ENCODE results near the gene GMDS.

The GMDS gene

DNA sequence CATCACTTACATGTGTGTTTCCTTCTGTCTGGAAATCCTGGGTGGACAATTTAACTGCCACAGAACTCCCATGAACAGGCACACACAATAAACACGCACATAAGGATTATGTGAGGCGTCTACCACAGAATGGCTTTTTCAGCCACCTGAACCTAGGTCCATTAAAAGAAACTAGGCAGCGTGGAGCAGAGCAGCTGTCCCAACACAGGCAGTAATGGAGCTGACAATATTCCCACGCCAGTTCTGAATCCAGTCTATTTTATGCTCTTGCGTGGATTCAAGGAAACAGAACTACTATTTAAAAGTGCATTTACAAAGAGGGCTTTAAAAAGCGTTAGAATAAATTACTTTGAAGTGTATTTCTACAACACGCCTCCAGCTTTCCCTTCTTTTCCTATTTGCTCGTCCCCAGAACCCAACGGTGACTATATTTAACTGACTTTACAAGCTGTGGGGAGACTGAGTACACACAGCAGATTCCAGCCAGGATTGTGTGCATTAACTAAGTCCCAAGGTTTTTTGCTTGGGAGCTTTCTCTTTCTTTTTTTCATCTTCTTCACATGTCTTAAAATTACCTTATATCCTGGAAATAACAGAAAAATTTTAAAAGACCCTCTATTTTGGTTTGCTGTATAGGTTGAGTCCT is 95.9 kb downstream of the GMDS start:
- no peak for DNase-seq (ENCODE audit: low read depth)
- no peak overlapping the region for H3K4me3 ChIP-seq (ENCODE audit: low read depth, low read length)

DNA sequence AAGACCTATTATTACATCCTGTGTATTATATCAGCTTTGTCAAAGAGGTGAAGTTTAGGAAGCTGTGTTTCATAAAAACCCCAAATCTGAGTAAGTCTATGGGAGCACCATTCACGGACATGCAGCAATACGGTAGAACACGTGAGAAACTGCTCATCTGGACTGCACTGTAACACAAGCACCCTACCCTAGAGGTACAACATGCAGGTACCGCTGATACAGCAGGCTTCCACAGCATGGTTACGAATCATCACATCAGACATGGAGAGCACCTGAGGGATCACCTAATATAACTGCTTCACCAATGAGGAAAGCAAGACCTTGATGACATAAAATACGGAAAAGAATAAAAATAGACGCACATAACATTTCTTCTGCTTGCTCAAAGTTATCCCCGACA is 96.7 kb downstream of the GMDS start:
- H3K4me3 ChIP-seq (ENCODE audit: low read depth, low read length): no peak overlapping the region
- DNase-seq (ENCODE audit: low read depth): no peak

DNA sequence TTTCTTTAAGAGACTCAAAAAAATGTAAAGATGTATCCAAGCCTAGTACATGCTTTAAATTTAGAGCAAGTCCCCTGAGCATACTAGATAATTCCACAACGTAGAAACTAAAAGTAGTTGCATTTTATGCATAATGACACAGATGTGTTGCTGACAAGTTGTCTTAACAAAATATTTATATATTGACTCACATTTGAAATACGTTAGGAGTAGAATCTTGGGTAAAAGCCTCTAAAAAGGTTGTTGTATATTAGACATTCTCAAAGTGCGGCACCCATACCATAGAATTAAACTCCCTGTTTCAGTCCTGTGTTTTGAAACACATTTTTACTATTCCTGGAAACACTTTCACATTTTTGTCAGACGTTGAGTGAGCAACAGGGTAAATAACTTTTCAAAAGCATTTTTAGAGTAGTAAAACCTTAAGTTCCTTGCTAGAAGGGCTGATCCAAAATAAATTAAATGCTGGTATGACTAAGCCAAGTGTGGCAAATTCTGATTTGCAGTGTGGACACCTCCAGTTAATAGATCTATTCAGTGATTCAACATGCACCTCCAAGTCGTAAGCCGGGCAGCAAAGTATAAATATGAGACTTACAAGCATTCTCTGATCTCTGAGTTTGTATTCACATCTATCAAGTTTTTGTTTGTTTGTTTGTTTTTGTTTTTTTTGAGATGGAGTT is 97.5 kb downstream of the GMDS start:
- H3K4me3 ChIP-seq (ENCODE audit: low read depth, low read length): no peak overlapping the region
- DNase-seq (ENCODE audit: low read depth): peak; percentile 61

DNA sequence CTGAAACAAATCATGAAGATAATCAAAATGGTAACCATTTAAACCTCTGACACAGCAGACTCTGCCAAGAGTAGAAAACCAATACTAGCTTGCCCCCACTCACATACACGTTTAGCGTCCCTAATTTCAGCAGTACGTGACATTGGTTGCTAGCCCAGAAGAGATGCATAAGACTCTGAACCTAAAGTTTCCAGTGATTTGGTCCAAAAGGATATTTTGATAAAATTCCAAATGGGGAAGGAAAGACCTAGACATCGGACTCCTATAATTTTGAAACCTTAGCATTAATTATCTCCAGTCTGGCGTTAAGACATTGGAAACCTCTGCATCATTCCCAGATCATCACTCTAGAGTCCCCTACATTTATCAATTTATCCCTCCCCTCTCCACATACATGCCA is 98.1 kb downstream of the GMDS start:
- no peak for DNase-seq (ENCODE audit: low read depth)
- no peak overlapping the region for H3K4me3 ChIP-seq (ENCODE audit: low read depth, low read length)

DNA sequence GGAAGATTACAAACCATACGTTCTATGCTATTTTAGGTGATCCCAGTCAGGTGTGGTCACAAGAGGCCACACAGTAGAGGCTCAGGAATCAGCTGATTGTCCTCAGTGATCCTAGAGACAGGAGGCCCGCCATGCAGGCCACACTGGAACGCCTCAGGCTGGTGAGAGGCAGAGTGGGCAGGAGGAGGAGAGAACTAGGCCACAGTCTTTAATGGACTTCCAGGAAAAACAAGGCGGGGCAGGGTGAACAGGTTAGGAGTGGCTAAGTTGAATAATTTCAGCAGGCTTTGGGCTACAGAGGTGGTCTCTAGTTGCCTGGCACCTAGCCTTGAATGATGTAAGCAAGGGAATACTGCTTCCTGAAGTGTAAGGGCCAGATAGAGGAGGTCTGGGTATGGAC is 101.2 kb downstream of the GMDS start:
- no peak overlapping the region for H3K4me3 ChIP-seq (ENCODE audit: low read depth, low read length)
- DNase-seq (ENCODE audit: low read depth): no peak

DNA sequence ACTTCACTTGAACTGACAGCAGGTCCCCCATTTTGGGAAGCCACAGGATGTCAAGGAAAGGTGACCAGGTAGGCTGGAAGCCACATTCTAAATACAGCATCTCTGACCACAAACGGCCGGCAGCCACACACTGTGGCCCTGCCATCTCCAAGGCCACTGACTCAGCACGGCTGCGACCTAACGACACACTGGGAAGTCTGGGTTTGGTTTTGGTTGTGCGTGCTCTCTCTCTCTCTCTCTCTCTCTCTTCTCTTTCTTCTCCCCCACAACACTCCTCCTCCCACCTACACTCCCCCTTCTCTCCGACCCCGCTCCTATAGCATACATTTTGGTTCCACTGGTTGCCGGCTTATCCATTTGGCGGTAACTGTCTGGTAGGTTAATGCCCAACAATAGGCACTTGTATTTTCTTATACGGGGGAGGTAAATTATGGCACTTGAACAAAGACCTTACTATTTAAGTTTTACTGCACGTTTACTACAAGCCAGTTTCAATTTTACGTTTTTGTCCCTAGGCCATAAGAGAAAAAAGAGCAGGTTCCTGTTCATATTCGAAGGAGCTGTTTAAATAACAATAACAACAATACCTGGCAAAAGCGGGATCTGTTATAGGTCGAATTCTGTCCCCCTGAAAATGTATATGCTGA is 103.6 kb downstream of the GMDS start:
- no peak overlapping the region for H3K4me3 ChIP-seq (ENCODE audit: low read depth, low read length)
- DNase-seq (ENCODE audit: low read depth): no peak

DNA sequence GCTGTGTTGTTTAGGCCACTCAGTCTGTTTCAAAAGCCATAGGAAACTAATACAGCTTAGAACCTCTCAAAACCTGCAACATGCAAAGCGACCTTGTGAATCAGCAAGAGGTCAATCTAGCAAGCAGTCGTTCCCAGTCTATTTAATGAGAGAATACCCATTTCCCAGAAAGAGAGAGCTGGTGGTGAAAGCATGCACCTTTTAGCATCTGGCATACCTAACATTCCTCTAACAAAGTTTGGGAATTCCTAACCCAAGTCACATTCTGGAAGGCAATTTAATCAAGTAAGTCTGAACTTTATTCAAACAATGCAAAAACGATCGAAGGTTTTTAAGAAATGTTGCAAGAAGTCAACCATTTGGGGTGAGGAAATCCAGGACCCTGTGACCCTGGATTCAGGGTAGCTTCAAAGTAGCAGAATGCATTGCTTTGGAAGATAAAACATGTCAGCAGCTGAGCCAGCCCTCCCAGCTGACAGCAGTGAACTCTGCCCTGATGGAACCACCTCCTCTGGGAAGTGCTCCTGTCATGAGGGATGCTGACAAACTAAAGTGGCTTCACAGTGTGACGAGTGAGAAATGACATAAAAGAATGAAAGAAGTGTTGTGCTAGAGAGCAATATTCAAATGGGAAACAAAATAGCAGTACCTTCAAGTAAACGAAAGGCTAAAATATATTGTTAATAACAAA is 104.8 kb downstream of the GMDS start:
- no peak overlapping the region for H3K4me3 ChIP-seq (ENCODE audit: low read depth, low read length)
- DNase-seq (ENCODE audit: low read depth): no peak

DNA sequence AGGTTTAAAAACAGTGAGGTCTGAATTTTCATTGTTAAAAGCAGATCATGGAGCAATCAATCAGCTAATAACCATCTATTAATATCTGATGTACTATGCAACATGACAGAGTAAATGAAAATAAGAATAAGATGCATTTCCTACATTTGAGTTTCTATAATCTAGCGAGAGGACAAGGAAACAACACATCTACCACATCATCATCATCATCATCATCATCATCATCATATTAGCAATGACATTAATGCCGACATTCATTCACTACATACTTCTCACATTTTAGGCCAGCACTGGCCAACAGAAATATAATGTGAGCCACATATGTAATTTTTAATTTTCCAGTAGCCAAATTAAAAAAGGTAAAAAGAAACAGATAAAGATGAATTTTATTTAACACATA is 110.0 kb downstream of the GMDS start:
- no peak overlapping the region for H3K4me3 ChIP-seq (ENCODE audit: low read depth, low read length)

DNA sequence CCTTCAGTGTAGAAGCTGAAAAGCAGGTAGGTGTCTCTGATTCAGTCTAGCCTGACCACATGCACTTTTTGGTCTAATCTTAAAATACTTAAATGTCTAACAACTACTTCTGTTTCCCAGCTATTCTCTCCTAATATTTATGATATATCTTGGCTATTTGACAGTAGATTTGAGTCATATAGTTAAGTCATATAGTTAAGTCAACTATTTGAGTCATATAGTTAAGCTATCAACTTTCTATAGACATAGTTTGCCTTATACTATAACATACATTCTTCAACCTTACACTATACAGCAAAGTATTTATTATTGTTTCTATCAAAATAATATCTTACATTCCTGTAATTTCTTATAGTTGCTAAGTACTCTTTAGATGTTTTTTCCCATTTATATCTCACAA is 110.9 kb downstream of the GMDS start:
- no peak for DNase-seq (ENCODE audit: low read depth)
- H3K4me3 ChIP-seq (ENCODE audit: low read depth, low read length): no peak overlapping the region

More for the DNA sequence above, 110.0 kb downstream of the GMDS start:
- no peak for DNase-seq (ENCODE audit: low read depth)

DNA sequence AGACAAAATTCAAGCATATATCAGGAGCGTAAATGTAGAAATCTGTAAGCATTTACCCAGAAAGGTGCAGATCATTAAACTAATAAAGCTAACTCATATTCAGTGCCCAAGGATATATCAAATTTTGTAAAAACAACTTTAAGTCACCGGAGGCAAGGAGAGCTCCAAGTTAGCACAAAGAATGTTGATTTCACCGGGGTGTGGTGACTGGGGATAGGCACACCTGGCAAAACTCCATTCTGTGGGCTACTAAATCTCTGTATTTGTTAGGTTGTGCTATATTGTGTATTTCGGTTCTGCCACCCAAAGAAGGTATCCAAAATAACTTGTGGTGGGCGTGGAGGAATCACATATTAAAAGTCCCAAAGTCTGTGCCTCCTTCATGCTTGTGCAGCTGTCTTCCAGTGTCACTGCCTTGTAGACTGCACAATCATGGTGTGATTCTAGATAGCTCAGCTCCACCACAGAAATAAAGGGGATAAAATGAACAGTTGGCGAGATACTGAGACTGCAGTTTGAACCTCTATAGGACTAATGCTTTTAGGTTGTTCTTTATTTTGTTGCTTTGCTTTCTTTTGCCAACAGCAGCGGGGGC is 111.6 kb downstream of the GMDS start:
- no peak for DNase-seq (ENCODE audit: low read depth)
- H3K4me3 ChIP-seq (ENCODE audit: low read depth, low read length): no peak overlapping the region

DNA sequence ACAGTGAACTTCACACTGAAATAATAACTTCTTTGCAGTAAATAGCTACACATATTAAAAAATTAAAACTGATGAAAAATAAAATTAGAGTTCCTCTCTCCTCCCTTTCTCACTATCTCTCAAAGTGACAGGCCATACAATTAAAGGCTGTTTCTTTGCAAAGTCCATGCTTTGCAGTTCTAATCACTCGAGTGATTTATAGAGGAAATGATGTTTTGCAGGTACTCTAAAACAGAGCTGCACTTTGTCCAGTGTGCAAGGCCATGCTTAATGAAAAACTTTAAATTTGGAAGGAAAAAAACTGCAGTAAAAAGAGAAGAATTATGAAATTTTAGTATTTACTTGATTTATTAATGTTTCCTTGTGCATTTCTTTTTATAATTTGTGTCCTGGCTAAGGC is 112.5 kb downstream of the GMDS start:
- DNase-seq (ENCODE audit: low read depth): no peak
- no peak overlapping the region for H3K4me3 ChIP-seq (ENCODE audit: low read depth, low read length)

DNA sequence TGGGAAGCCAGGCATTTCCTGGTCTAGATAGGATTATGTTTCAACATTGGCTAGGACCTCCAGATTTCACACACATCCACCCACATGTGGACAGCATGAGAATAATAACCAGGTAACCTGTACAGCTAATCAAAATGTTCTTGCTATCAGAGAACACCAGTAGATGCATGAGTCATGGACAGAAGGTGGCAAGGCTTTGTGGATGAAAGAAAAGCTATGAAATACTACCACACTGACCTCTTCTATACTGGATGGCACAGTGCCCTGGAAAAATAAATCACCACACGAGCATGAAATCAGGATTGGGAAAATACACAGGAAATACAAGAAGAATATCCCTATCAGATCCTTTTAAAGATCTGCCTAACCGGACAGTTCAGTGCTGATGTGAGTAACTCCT is 113.0 kb downstream of the GMDS start:
- H3K4me3 ChIP-seq (ENCODE audit: low read depth, low read length): no peak overlapping the region
- no peak for DNase-seq (ENCODE audit: low read depth)

DNA sequence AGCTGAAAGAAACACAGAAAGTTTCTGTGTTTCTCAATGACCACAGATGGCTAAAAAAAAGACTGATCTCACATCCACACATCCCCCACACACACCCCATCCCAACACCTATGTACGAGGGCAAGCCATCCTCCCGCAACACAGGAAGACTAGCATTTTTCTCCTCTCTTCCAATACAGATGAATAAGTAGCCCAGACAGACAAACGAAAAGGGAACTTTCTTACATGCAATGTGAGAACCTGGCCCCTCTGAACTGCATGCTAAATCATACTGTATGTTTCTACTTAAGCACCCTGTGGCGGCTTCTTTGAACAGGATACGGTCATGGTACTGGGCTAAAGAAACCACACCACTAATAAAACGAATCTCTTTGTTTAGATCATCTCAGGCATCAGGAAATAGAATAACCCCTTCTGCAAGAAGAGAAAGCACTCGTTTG is 116.2 kb downstream of the GMDS start:
- no peak for DNase-seq (ENCODE audit: low read depth)

DNA sequence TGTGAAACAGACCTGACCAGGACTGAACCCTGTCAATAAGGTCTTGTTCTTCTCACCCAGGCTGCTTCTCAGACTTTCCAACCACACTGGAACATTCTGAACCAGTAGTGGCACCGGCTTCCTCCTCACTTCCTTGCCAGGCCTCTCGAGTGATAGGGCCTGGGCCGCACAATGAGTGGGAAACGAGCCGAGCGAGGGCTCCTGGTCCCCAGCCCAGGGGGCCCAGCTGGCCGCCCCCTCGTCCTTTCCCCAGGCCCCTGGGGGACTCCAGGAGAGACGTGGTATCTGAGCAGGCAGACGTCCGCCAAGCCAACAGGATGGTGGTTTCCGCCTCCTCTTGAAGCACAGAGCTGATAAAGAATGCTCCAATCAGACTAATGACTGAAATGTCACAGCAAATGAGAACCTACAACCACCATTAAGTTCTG is 117.9 kb downstream of the GMDS start:
- no peak overlapping the region for H3K4me3 ChIP-seq (ENCODE audit: low read depth, low read length)
- DNase-seq (ENCODE audit: low read depth): no peak

More for the DNA sequence above, 116.2 kb downstream of the GMDS start:
- no peak overlapping the region for H3K4me3 ChIP-seq (ENCODE audit: low read depth, low read length)

DNA sequence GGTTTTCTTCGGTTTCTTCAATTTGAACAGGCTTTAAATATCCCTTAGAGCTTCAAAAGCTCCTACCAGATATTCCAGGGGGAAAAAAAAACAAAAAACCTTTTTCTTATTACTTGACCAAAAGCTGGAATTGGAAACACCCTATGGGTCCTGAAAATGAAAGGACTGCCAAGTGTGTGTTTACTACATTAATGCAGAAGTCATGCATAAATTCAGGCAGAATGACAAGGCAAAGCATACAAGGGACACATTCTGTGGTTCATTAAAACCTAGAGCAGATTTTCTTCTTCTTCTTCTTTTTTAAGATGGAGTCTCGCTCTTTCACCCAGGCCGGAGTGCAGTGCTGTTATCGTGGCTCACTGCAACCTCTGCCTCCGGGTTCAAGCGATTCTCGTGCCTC is 119.1 kb downstream of the GMDS start:
- no peak for DNase-seq (ENCODE audit: low read depth)
- no peak overlapping the region for H3K4me3 ChIP-seq (ENCODE audit: low read depth, low read length)

DNA sequence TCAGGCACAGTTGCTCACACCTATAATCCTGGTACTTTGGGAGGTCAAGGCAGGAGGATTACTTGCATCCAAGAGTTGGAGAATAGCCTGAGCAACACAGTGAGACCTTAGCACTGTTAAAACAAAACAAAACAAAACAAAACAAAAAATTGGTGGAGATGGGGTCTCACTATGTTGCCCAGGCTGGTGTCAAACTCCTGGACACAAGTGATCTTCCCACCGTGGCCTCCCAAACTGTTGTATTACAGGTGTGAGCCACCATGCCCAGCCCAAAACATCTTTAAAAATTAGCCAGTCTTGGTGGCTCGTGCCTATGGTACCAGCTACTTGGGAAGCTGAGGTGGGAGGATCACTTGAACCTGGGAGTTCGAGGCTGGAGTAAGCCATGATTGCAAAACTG is 120.2 kb downstream of the GMDS start:
- no peak overlapping the region for H3K4me3 ChIP-seq (ENCODE audit: low read depth, low read length)
- no peak for DNase-seq (ENCODE audit: low read depth)

DNA sequence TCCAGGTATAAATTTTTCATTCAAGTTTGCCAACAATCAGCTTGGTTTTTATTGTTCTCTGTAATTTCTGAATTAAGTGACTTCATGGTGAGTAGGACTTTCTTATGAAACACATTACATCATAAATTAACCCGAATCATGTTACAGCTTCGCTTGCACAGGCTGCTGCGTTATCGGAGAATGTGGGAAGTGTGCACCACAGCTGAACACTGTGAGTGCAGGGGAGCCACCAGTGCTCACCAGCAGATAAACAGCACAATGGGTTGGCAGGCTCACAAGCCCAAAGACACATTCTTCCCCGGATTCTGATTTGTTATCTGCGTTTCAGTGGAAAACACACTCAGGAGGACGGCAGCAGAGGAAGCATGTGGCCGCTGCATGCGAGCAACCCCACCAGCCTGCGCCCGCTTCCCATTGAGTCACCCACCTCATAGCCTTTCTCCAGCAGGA is 121.1 kb downstream of the GMDS start:
- H3K4me3 ChIP-seq (ENCODE audit: low read depth, low read length): no peak overlapping the region
- peak; percentile 45 for DNase-seq (ENCODE audit: low read depth)

DNA sequence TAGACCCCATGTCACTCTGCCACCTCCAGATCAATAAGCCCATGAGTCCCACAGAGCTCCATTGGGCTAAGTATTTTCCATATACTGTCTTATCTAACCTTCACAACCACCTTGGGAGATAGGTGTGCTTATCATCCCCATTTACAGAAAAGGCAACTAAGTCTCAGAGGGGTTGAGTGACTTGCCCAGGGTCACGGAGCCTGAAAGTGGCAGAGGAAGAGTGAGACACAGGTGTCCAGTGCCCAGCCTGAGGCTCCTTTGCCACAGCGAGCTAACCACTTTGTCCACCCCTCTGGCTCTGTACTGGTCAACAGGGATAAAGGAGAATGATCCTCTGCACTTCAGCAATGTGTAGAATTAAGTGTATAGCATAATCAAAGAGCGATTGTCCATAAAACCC is 124.5 kb downstream of the GMDS start:
- DNase-seq (ENCODE audit: low read depth): no peak
- no peak overlapping the region for H3K4me3 ChIP-seq (ENCODE audit: low read depth, low read length)

DNA sequence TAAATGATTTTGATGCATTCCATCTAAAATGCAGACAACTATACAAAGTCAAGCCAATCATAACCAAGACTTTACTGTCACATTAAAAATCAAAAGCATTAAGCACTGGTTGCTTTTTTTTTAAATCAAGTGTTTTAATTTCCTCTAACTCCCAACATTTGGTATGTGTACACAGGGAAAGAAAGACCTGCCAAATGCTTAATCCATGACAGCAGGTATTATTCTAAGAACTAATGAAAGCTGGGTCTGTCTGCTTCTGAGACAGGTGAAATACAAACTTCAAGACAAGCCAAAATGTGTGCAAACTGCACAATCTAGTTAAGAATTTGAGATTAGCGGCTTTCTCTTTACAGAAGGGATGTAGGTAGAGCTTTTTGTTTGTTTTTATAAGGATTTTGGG is 126.1 kb downstream of the GMDS start:
- DNase-seq (ENCODE audit: low read depth): no peak
- no peak overlapping the region for H3K4me3 ChIP-seq (ENCODE audit: low read depth, low read length)

DNA sequence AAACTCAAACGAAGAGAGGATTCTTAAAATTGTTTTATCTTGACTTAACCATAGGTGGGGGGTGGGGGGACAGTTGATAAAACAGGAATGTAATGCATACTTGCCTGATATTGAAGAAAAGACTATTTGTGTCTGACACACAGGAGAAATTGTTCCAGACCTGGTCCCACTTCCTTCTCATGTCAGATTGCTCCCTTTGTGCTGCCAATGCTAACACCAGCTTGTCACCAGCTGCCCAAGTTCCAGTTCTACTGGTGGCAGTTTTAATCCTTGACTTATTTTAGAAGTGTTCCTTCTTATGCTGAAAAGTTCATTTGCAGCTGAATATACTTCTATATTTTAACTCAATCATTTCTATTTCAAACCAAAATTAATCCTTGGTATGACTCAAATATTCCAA is 127.3 kb downstream of the GMDS start:
- DNase-seq (ENCODE audit: low read depth): no peak
- no peak overlapping the region for H3K4me3 ChIP-seq (ENCODE audit: low read depth, low read length)

Measured in skeletal muscle cell (primary cell).